ENCODE results near the gene RHBG.

The RHBG gene

GRCh38 chr1:156386949-156387869 is 18.2 kb downstream of the RHBG start:
- WGBS, 2 experiments (ENCODE audit: insufficient coverage in 2 of 2): 96 to 97% methylated on average over 6 to 7 of the region's 8 CpGs

GRCh38 chr1:156387870-156388173 is 18.8 kb downstream of the RHBG start:
- Histone ChIP-seq H3K4me1 (ENCODE audit: control insufficient read depth, insufficient read depth, low read length, poor library complexity, severe bottlenecking) (peaks cover 37% of the 10 kb centered on the region), H3K4me3 (ENCODE audit: extremely low read depth, insufficient read depth, low read length, poor library complexity, severe bottlenecking) (no peak overlapping the region), H3K27ac (ENCODE audit: low read depth, low read length, severe bottlenecking) (no peak overlapping the region), H3K9me3 (ENCODE audit: control insufficient read depth, low read length) (no peaks in the 10 kb centered on the region), H3K36me3 (ENCODE audit: control insufficient read depth, insufficient read depth, low read length) (no peaks in the 10 kb centered on the region)
- 75 to 79% methylated on average over 10 to 15 of the region's 15 CpGs for WGBS, 2 experiments (ENCODE audit: insufficient coverage in 2 of 2)

More at GRCh38 chr1:156386949-156387869, 18.2 kb downstream of the RHBG start:
- Histone ChIP-seq H3K27ac (ENCODE audit: low read depth, low read length, severe bottlenecking) (no peak overlapping the region), H3K4me1 (ENCODE audit: control insufficient read depth, insufficient read depth, low read length, poor library complexity, severe bottlenecking) (peaks cover 32% of the 10 kb centered on the region), H3K9me3 (ENCODE audit: control insufficient read depth, low read length) (no peaks in the 10 kb centered on the region), H3K4me3 (ENCODE audit: extremely low read depth, insufficient read depth, low read length, poor library complexity, severe bottlenecking) (no peak overlapping the region), H3K36me3 (ENCODE audit: control insufficient read depth, insufficient read depth, low read length) (no peaks in the 10 kb centered on the region)

DNA sequence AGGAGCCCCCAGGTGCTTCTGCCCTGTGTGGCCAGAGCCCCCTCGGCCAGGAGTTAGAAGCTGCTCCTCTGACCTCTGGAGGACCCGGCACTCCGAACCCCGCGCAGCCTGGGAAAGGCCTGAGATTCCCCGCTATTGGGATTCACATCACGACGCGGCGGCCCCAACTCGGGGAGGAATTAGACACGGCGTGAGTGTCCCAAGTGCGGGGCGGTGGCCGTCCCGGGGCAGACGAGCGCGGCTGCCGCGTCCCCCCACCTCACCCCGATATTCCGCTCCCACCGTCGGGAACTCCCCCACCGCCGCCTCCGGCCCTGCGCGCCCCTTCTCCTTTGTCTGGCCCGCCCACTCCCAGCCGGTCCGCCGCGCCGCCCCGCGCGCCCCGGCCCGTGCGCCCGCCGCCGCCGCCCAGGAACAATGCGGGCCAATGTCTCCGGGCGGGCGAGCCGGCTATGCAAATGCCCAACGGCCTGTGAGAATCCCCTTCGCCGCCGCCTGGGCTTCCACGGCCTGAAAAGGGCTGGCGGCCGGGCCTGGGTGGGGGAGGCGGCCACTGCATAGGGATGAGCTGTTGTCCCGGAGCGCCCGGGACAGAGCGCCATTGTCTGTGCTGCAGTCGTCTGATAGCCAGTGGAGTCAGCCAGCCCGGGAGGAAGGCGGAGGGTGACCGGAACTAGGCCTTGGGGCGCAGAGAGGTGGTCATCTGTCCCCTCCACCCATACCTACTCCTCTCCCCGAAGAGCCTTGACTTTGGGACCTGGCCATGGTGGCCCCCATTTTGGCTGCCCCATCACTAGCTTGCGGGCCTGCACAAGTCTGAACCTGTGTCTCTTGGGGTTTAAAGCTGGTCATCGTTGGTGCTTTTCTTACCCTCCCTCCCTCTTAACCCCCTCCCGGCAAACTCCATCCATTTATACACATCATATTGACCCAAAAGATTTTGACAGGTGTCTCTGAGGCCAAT is 19.4 kb downstream of the RHBG start:
- Histone ChIP-seq H3K4me1 (ENCODE audit: control insufficient read depth, insufficient read depth, low read length, poor library complexity, severe bottlenecking) (peaks cover 39% of the 10 kb centered on the region), H3K9me3 (ENCODE audit: control insufficient read depth, low read length) (no peaks in the 10 kb centered on the region), H3K27ac (ENCODE audit: low read depth, low read length, severe bottlenecking) (no peak overlapping the region), H3K36me3 (ENCODE audit: control insufficient read depth, insufficient read depth, low read length) (no peaks in the 10 kb centered on the region), H3K4me3 (ENCODE audit: extremely low read depth, insufficient read depth, low read length, poor library complexity, severe bottlenecking) (peak overlapping the region; percentile 8)
- WGBS, 2 experiments (ENCODE audit: insufficient coverage in 2 of 2): 17 to 22% methylated on average over 39 to 59 of the region's 73 CpGs

DNA sequence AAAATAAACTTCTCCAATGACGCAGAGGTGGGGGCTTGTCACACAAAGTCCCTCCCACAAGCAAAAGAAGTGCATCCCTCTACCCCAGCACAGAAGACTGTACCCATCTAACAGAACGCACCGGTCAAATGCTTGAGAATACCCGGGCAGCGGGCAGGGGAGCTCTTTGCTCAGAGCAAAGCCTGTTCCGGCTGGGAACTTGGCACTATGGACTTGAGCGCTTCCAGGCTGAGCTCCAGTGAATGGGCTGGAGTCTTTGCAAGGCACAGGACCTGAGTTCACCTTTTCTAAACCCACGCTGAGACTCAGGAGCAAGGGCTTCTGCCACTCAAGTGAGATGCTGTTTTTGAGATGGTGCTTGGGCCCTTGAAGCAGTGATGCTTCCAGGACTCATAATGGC is 20.3 kb downstream of the RHBG start:
- H3K36me3 ChIP-seq (ENCODE audit: control insufficient read depth, insufficient read depth, low read length): no peaks in the 10 kb centered on the region
- H3K4me3 ChIP-seq (ENCODE audit: extremely low read depth, insufficient read depth, low read length, poor library complexity, severe bottlenecking): no peak overlapping the region
- H3K9me3 ChIP-seq (ENCODE audit: control insufficient read depth, low read length): no peaks in the 10 kb centered on the region
- WGBS, 2 experiments (ENCODE audit: insufficient coverage in 2 of 2): 98% methylated on average over 7 to 8 of the region's 8 CpGs
- no peak overlapping the region for H3K27ac ChIP-seq (ENCODE audit: low read depth, low read length, severe bottlenecking)
- peaks cover 39% of the 10 kb centered on the region for H3K4me1 ChIP-seq (ENCODE audit: control insufficient read depth, insufficient read depth, low read length, poor library complexity, severe bottlenecking)

DNA sequence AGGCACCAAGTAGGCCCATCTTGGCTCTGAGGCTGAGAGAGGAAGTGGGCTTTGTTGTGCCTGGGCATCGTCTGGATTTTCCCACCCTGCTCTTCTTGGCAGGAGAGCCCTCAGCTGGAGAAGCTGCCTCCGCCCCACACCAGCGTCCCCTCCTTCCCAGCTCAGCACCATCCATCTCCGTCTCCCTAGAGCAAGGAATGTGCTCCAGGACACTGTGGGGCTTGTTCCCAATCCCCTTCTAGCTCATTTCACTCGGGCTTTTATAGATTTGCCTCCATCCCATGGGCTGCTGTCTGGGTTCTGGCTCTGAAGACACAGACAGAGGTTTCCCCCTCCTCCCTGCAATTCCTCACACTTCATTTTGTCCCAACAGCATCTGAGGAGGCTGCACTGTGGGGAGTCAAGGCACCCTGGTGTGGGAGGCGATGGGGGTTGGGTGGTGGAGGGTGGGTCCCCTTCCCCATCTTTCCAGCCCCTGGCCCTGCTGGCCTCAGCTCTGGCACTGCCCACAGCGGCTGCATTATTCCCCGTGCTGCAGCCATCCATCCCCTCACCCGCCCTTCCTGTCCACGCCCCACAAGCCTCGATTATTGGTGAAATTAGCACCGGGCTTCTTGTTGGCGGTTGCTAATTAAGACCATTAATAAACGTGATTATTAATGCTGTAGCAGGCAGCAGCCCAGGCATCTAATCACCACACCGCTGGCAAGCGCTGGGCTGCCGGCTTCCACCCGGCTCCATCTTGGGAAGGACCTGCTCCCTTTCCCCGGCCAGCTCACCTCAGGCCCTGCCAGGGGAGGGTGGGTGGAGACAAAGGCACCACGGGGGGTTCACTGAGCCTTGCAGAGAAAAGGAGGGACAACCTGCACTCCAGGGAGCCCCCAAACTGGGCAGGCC is 21.7 kb downstream of the RHBG start:
- Histone ChIP-seq H3K27ac (ENCODE audit: low read depth, low read length, severe bottlenecking) (no peak overlapping the region), H3K4me3 (ENCODE audit: extremely low read depth, insufficient read depth, low read length, poor library complexity, severe bottlenecking) (no peak overlapping the region), H3K9me3 (ENCODE audit: control insufficient read depth, low read length) (no peaks in the 10 kb centered on the region), H3K36me3 (ENCODE audit: control insufficient read depth, insufficient read depth, low read length) (no peaks in the 10 kb centered on the region), H3K4me1 (ENCODE audit: control insufficient read depth, insufficient read depth, low read length, poor library complexity, severe bottlenecking) (peaks cover 36% of the 10 kb centered on the region)
- 48 to 63% methylated on average over 15 to 18 of the region's 20 CpGs for WGBS, 2 experiments (ENCODE audit: insufficient coverage in 2 of 2)

- WGBS, 2 experiments (ENCODE audit: insufficient coverage in 2 of 2): 87 to 89% methylated on average over 10 to 11 of the region's 11 CpGs
- no peak overlapping the region for H3K4me3 ChIP-seq (ENCODE audit: extremely low read depth, insufficient read depth, low read length, poor library complexity, severe bottlenecking)
- peaks cover 33% of the 10 kb centered on the region for H3K4me1 ChIP-seq (ENCODE audit: control insufficient read depth, insufficient read depth, low read length, poor library complexity, severe bottlenecking)
Measured at GRCh38 chr1:156391366-156391677, 22.3 kb downstream of the RHBG start.

DNA sequence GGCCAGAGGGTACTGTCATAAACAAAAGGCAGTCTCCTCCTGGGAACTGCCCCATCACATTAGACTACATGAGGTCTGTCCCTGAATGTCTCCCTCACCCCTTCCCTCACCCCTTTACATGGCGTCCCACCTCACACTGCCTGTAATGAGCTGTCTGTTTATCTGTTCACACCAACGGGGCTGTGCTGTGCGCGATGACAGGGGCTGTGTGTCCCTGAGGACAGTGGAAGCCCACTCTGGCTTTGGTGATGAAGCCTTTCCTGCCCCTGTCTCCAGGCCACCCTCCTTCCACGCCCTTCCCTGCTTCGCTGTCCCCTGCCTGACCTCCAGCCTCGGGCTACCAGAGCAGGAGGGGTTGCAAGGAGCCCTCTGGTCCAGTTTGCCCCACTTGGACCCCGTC is 22.7 kb downstream of the RHBG start:
- WGBS, 2 experiments (ENCODE audit: insufficient coverage in 2 of 2): 75 to 77% methylated on average over 7 to 8 of the region's 8 CpGs
- Histone ChIP-seq H3K4me3 (ENCODE audit: extremely low read depth, insufficient read depth, low read length, poor library complexity, severe bottlenecking) (no peak overlapping the region), H3K4me1 (ENCODE audit: control insufficient read depth, insufficient read depth, low read length, poor library complexity, severe bottlenecking) (peaks cover 33% of the 10 kb centered on the region), H3K36me3 (ENCODE audit: control insufficient read depth, insufficient read depth, low read length) (no peaks in the 10 kb centered on the region), H3K27ac (ENCODE audit: low read depth, low read length, severe bottlenecking) (no peak overlapping the region), H3K9me3 (ENCODE audit: control insufficient read depth, low read length) (no peaks in the 10 kb centered on the region)

More at GRCh38 chr1:156391366-156391677, 22.3 kb downstream of the RHBG start:
- H3K36me3 ChIP-seq (ENCODE audit: control insufficient read depth, insufficient read depth, low read length): no peaks in the 10 kb centered on the region
- H3K27ac ChIP-seq (ENCODE audit: low read depth, low read length, severe bottlenecking): no peak overlapping the region
- no peaks in the 10 kb centered on the region for H3K9me3 ChIP-seq (ENCODE audit: control insufficient read depth, low read length)

- Histone ChIP-seq H3K9me3 (ENCODE audit: control insufficient read depth, low read length) (no peaks in the 10 kb centered on the region), H3K4me3 (ENCODE audit: extremely low read depth, insufficient read depth, low read length, poor library complexity, severe bottlenecking) (no peak overlapping the region), H3K4me1 (ENCODE audit: control insufficient read depth, insufficient read depth, low read length, poor library complexity, severe bottlenecking) (peaks cover 33% of the 10 kb centered on the region), H3K36me3 (ENCODE audit: control insufficient read depth, insufficient read depth, low read length) (no peaks in the 10 kb centered on the region), H3K27ac (ENCODE audit: low read depth, low read length, severe bottlenecking) (peak overlapping the region; percentile 16)
- WGBS, 2 experiments (ENCODE audit: insufficient coverage in 2 of 2): 46 to 49% methylated on average over 4 to 5 of the region's 13 CpGs
Measured at GRCh38 chr1:156392452-156392853, 23.4 kb downstream of the RHBG start.

DNA sequence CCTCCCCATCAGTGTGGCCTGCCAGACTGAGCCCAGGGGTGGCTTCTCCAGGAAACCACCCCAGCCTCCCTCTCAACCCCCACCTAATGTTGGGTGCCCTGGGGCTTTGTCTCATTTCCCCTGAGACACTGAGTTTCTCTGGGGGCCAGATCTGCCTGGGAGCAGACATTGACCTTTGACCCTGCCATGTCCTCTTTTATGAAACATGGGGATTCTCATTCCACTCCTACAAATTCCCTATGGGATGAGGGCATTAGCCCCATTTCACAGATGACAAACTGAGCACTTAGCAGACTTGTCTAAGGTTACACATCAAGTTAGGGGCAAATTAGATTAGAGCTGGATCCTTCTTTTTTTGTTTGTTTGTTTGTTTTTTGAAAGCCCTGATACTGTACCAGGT is 24.1 kb downstream of the RHBG start:
- Histone ChIP-seq H3K4me3 (ENCODE audit: extremely low read depth, insufficient read depth, low read length, poor library complexity, severe bottlenecking) (no peak overlapping the region), H3K36me3 (ENCODE audit: control insufficient read depth, insufficient read depth, low read length) (no peaks in the 10 kb centered on the region), H3K4me1 (ENCODE audit: control insufficient read depth, insufficient read depth, low read length, poor library complexity, severe bottlenecking) (peaks cover 29% of the 10 kb centered on the region), H3K27ac (ENCODE audit: low read depth, low read length, severe bottlenecking) (no peak overlapping the region), H3K9me3 (ENCODE audit: control insufficient read depth, low read length) (no peaks in the 10 kb centered on the region)

GRCh38 chr1:156394082-156394481 is 25.1 kb downstream of the RHBG start:
- Histone ChIP-seq H3K4me3 (ENCODE audit: extremely low read depth, insufficient read depth, low read length, poor library complexity, severe bottlenecking) (no peak overlapping the region), H3K36me3 (ENCODE audit: control insufficient read depth, insufficient read depth, low read length) (no peaks in the 10 kb centered on the region), H3K9me3 (ENCODE audit: control insufficient read depth, low read length) (no peaks in the 10 kb centered on the region), H3K27ac (ENCODE audit: low read depth, low read length, severe bottlenecking) (no peak overlapping the region), H3K4me1 (ENCODE audit: control insufficient read depth, insufficient read depth, low read length, poor library complexity, severe bottlenecking) (peaks cover 22% of the 10 kb centered on the region)
- 81 to 89% methylated on average over 7 to 8 of the region's 9 CpGs for WGBS, 2 experiments (ENCODE audit: insufficient coverage in 2 of 2)
